ENCODE data around the gene NAE1.

Gene NAE1

DNA sequence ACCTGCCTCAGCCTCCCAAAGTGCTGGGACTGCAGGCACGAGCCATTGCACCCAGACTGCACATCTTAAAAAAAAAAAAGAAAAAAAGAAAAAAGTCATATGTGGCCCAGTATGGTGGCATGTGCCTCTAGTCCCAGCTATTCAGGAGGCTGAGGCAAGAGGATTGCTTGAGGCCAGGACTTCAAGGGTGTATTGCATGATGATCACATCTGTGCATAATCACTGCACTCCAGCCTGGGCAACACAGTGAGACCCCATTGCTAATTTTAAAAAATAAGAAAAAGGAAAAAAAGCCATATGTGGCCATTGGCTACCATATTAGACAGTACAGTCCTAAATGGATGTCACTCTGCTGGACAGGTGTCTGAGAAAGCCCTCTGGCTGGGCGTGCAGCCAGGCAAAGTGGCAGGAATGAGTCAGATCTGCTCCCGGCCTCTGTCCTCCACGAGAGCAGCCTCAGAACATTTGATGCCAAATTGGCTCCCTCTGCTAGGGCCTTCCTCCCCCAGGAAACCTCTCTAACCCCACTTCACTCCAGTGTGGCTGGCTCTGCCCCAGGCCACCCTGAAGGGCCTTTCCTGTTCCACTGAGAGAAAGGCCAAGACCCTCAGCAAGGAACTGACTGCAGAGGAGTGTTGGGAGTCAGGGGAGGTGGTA, 28.1 kb upstream of the NAE1 start:
- H3K4me3 Mint-ChIP-seq = no peak overlapping the region
- no peaks in the 10 kb centered on the region for H3K27me3 Mint-ChIP-seq
- ATAC-seq (replicated peaks; ENCODE audit: extremely low read depth, poor library complexity, severe bottlenecking) (no peak), DNase-seq (ENCODE audit: low spot score in 2 of 2) (no peak)
- no peaks in the 10 kb centered on the region for H3K4me1 Mint-ChIP-seq
- no peak overlapping the region for H3K27ac Mint-ChIP-seq (ENCODE audit: low read depth)
- H3K9me3 Mint-ChIP-seq = no peaks in the 10 kb centered on the region
- H3K36me3 Mint-ChIP-seq (ENCODE audit: insufficient read depth) = no peaks in the 10 kb centered on the region

DNA sequence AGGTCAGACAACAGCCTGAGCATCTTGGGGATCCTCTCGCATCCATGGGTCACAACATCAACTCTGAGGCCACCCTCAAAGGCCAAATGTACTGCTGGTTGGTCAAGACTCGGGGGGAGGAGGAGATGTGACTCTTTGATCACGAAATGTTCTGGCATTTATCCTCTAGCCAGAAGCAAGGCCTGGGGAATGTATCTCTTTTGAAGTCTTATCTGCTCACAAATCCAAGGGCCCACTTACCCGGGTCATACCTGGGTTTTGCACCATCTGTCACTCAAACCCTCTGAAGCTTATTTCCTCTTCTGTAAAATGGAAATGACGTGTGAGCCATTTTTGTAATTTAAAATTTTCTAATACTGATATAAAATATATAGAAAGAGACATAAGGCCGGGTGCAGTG, 26.7 kb upstream of the NAE1 start:
- Mint-ChIP-seq H3K36me3 (ENCODE audit: insufficient read depth) (no peaks in the 10 kb centered on the region), H3K4me1 (no peaks in the 10 kb centered on the region)

DNA sequence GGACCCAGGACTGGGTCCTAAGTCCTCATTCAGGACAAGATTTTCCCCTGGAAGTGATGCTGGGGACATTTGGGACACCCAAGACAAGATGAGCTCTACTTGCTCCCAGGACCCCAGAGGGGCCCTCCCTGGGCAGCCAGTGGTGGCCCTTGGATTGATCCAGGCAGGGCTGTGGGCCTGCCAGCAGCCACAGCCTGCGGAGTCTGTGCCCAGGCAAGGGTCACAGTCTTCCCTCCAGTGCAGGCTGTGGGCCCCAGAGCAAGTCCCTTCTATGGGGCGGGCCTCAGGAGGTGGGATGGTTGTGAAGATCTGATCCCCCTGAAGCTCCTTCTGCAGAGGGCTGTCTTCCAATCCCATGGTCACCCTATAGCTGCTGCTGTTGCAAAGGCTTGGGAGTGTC, 26.0 kb upstream of the NAE1 start:
- Mint-ChIP-seq H3K4me3 (no peak overlapping the region), H3K36me3 (ENCODE audit: insufficient read depth) (no peaks in the 10 kb centered on the region), H3K27me3 (no peaks in the 10 kb centered on the region), H3K4me1 (no peaks in the 10 kb centered on the region), H3K27ac (ENCODE audit: low read depth) (no peak overlapping the region), H3K9me3 (no peaks in the 10 kb centered on the region)
- ATAC-seq (replicated peaks; ENCODE audit: extremely low read depth, poor library complexity, severe bottlenecking) (no peak), DNase-seq (ENCODE audit: low spot score in 2 of 2) (no peak)

More for the DNA sequence above, 26.7 kb upstream of the NAE1 start:
- DNase-seq (ENCODE audit: low spot score in 2 of 2) (no peak), ATAC-seq (replicated peaks; ENCODE audit: extremely low read depth, poor library complexity, severe bottlenecking) (no peak)
- H3K4me3 Mint-ChIP-seq = no peak overlapping the region
- no peaks in the 10 kb centered on the region for H3K27me3 Mint-ChIP-seq
- H3K9me3 Mint-ChIP-seq = no peaks in the 10 kb centered on the region
- no peak overlapping the region for H3K27ac Mint-ChIP-seq (ENCODE audit: low read depth)

DNA sequence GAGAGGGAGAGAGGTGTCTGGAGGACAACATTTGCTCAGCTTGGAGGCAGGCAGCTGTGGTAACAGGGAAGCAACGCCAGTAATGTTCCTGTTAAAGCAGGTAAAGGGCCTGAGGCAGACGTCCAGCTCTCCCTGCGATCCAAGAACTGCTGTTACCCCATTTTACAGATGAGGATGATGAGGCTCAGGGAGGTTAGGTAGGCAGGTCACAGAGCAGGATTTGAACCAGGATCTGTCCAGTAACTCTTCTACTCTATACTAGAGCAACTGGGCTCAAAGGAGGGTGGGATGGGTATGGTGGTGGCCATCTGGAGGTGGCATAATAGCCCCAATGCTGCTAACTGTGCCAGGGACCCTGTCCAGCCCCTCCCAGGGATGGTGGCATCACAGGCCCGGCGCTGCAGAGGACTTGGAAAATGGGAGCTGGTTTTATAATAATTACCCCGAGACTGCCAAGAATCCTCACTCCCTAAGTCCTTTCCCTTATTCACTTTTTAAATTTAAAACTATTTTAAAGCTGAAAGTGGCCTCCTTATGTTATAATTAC, 25.5 kb upstream of the NAE1 start:
- Mint-ChIP-seq H3K27ac (ENCODE audit: low read depth) (no peak overlapping the region), H3K4me1 (no peaks in the 10 kb centered on the region), H3K4me3 (no peak overlapping the region), H3K27me3 (no peaks in the 10 kb centered on the region), H3K36me3 (ENCODE audit: insufficient read depth) (no peaks in the 10 kb centered on the region), H3K9me3 (no peaks in the 10 kb centered on the region)
- DNase-seq (ENCODE audit: low spot score in 2 of 2) (no peak), ATAC-seq (replicated peaks; ENCODE audit: extremely low read depth, poor library complexity, severe bottlenecking) (no peak)

DNA sequence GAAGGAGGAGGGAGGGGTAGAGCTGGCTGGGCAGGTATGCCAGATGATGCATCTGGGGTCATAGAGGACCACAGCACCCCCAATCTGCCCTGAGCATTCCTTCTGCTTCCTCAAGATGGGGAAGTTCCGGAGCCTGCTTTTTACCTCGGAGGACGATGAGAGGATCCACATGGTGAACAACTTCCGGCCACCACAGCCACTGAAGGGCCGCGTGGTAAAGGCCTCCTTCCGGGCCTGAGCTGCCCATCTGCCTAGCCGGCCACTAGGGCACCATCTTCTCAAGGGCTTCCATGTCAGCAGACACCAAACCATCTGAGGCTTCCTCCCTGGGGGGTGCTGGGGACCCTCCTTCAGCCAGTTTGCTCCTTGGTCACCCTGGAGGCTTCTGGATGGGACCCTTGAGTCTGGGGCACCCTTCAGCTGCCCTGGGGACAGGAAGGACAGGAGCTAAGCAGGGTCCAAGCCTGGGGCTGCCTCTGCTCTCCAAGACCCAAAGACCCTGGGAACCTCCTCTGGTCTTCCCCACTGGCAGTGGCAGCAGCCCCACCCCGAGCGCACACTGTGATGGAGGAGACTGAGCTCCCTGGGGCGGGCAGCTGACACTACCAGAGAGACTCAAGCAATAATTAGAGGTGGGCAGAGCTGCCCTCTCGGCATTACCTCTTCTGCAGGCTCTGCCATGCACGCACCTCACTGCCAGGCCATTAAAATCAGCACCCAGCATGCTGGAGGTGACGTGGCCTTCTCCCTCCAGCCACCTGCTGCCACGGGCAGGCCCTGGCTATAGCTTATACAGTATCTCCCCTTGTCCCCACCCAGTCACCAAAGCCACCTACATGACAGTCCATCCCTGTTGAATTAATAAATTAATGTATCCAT, 22.7 kb upstream of the NAE1 start:
- H3K4me1 Mint-ChIP-seq = no peaks in the 10 kb centered on the region
- H3K36me3 Mint-ChIP-seq (ENCODE audit: insufficient read depth) = no peaks in the 10 kb centered on the region
- no peak for ATAC-seq (replicated peaks; ENCODE audit: extremely low read depth, poor library complexity, severe bottlenecking)
- no peaks in the 10 kb centered on the region for H3K9me3 Mint-ChIP-seq
- H3K27ac Mint-ChIP-seq (ENCODE audit: low read depth) = no peak overlapping the region
- no peaks in the 10 kb centered on the region for H3K27me3 Mint-ChIP-seq
- H3K4me3 Mint-ChIP-seq = no peak overlapping the region
- no peak for DNase-seq (ENCODE audit: low spot score in 2 of 2)

DNA sequence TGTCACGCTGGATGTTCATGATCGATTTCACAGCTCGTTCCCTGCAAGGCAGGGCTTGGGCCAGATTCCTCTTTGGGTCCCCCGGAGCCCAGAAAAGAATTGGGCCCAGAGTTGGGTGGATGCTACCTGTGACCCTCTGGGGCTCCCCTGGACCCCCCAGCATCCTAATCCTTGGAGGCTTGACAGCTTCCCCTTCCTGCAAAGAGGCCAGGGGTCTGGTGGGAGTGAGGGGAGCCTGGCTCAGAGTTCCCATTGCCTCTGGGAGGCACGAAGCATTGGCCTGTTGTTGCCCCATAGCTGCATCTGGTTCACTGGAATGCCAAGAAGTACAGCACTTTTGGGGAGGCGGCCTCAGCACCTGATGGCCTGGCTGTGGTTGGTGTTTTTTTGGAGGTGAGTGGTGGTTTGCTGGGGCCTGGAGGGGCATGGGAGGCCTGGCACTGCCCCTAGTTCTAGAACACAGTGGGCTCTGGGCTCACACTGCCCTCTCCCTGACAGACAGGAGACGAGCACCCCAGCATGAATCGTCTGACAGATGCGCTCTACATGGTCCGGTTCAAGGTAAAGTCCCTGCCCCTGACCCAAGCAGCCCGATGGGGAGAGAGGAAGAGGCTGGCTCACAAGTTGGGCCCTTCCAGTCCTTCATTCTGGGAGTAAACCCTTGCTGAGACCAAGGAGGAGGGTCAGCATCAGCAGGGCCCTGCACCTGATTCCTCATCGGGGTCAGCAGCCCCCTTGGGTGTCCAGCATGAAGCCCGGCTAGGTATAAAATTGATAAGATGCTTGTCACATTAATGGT, 20.6 kb upstream of the NAE1 start:
- H3K4me1 Mint-ChIP-seq = no peaks in the 10 kb centered on the region
- DNase-seq (ENCODE audit: low spot score in 2 of 2) = no peak
- H3K36me3 Mint-ChIP-seq (ENCODE audit: insufficient read depth) = no peaks in the 10 kb centered on the region
- no peak overlapping the region for H3K27ac Mint-ChIP-seq (ENCODE audit: low read depth)
- H3K9me3 Mint-ChIP-seq = no peaks in the 10 kb centered on the region
- peaks cover 2% of the 10 kb centered on the region for H3K27me3 Mint-ChIP-seq
- no peak overlapping the region for H3K4me3 Mint-ChIP-seq
- ATAC-seq (replicated peaks; ENCODE audit: extremely low read depth, poor library complexity, severe bottlenecking) = no peak

DNA sequence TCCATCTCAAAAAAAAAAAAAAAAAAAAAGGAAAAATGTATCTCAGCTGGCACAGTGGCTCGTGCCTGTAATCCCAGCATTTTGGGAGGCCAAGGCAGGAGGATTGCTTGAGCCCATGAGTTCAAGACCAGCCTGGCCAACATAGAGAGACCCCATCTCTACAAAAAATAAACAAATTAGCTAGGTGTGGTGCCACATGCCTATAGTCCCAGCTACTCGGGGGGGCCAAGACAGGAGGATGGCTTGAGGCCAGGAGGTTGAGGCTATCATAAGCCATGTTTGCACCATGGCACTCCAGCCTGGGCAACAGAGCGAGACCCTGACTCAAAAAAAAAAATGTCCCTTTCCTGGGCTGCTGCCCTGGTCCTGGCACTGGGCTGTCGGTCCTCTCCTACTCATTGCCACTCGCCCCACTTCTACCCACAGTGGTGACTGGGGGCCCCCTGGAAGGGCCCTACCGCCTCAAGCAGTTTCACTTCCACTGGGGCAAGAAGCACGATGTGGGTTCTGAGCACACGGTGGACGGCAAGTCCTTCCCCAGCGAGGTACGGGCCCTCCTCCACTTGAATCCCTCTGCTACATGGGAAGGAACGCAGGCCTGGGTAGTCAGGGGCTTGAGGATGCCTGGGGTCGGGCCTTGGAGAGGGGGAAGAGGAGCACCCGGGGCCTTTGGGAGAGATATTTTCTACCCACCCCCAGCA, 19.5 kb upstream of the NAE1 start:
- DNase-seq (ENCODE audit: low spot score in 2 of 2) = no peak
- Mint-ChIP-seq H3K4me3 (no peak overlapping the region), H3K4me1 (no peaks in the 10 kb centered on the region), H3K27me3 (peaks cover 13% of the 10 kb centered on the region), H3K27ac (ENCODE audit: low read depth) (no peak overlapping the region), H3K36me3 (ENCODE audit: insufficient read depth) (no peaks in the 10 kb centered on the region), H3K9me3 (no peaks in the 10 kb centered on the region)
- no peak for ATAC-seq (replicated peaks; ENCODE audit: extremely low read depth, poor library complexity, severe bottlenecking)

DNA sequence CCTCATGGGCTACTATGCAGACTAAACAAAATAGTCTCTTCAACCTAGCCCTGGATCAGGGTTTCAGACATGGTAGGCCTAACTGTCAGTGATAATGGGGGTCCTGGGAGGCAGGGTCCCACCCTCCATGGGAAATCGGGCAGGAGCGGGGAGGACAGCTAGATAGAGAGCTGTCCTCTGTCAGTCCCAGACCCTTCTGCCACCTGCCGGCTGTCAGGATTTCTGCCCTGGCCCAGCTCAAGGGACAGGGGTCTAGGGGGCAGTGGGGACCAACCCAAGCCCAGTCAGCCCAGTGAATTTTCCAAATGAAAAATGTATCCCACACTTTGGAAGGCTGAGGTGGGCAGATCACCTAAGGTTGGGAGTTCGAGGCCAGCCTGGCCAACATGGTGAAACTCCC, 18.8 kb upstream of the NAE1 start:
- H3K36me3 Mint-ChIP-seq (ENCODE audit: insufficient read depth) = no peaks in the 10 kb centered on the region
- H3K27ac Mint-ChIP-seq (ENCODE audit: low read depth) = no peak overlapping the region
- no peaks in the 10 kb centered on the region for H3K4me1 Mint-ChIP-seq
- H3K9me3 Mint-ChIP-seq = no peaks in the 10 kb centered on the region
- ATAC-seq (replicated peaks; ENCODE audit: extremely low read depth, poor library complexity, severe bottlenecking) (no peak), DNase-seq (ENCODE audit: low spot score in 2 of 2) (no peak)
- peaks cover 20% of the 10 kb centered on the region for H3K27me3 Mint-ChIP-seq
- no peak overlapping the region for H3K4me3 Mint-ChIP-seq

DNA sequence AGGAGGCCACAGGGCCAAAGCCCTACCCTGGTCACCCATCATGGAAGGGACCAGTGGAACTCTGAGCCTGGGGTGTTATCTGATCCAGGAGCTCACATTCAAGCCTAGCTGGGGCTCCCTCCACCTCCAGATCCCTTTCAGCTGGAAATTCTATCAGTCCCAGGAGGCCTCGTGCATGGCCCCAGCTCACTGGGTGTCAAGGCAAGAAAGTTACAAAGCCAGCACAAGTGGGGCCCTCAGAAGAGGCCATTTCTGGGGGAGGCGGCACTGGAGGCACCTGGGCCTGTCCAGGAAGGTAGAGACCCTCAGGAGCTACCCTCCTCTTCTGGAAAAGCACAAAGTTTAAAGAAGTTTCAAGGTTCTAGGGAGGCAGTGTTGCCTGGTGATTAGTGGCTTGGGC, 18.2 kb upstream of the NAE1 start:
- H3K4me3 Mint-ChIP-seq = no peak overlapping the region
- no peaks in the 10 kb centered on the region for H3K36me3 Mint-ChIP-seq (ENCODE audit: insufficient read depth)
- no peak overlapping the region for H3K27ac Mint-ChIP-seq (ENCODE audit: low read depth)
- peaks cover 2% of the 10 kb centered on the region for H3K4me1 Mint-ChIP-seq
- ATAC-seq (replicated peaks; ENCODE audit: extremely low read depth, poor library complexity, severe bottlenecking) = no peak
- H3K27me3 Mint-ChIP-seq = peaks cover 23% of the 10 kb centered on the region
- DNase-seq (ENCODE audit: low spot score in 2 of 2) = no peak
- no peaks in the 10 kb centered on the region for H3K9me3 Mint-ChIP-seq

DNA sequence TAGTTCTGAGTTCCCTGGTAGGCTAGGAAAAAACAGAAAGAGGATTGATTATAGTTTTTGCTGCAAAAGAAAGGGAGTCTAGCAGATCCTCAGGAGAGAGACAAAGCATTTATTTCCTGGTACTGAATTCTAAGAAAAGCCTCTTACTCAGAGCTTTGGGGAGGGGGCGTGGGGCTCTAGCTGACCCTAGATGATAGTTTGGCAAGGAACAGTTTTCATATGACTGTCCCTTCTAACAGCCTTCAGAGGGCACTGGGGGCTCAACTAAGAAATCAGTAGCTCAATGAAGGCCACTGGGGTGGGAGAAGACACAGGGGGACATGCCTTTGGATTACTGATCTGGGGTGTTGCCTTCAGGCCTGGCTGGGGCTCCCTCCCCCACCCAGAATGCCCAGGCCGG, 17.4 kb upstream of the NAE1 start:
- peaks cover 32% of the 10 kb centered on the region for H3K27me3 Mint-ChIP-seq
- DNase-seq (ENCODE audit: low spot score in 2 of 2) (no peak), ATAC-seq (replicated peaks; ENCODE audit: extremely low read depth, poor library complexity, severe bottlenecking) (no peak)
- no peak overlapping the region for H3K27ac Mint-ChIP-seq (ENCODE audit: low read depth)
- H3K4me1 Mint-ChIP-seq = peaks cover 5% of the 10 kb centered on the region
- H3K9me3 Mint-ChIP-seq = no peaks in the 10 kb centered on the region
- H3K4me3 Mint-ChIP-seq = no peak overlapping the region
- H3K36me3 Mint-ChIP-seq (ENCODE audit: insufficient read depth) = no peaks in the 10 kb centered on the region

DNA sequence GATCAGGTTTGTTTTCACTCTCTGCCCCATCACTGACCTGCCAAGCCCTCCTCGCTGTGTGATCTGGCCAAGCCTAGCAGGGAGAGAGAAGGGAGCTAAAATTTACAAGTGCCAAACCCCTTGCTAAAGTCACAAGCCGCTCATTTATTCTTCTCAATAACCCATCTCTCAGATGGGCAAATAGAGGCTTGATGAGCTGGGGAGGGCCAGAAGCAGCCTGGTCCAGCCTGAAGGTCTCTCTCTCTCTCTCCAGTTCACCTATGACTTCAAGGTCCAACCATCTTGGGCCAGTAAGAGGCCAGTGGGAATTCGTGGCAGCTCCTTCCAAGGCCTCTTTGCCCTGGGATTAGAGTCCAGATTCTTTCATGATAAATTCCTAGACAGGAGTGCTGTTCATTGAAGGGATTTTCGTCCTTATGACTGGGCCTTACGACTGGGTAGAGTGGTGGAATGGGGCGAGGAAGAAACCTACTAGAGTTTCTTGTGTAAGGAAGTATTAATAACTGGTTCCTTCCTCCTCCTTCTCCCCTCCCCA, 16.8 kb upstream of the NAE1 start:
- Mint-ChIP-seq H3K27ac (ENCODE audit: low read depth) (no peak overlapping the region), H3K4me3 (no peak overlapping the region), H3K9me3 (no peaks in the 10 kb centered on the region), H3K36me3 (ENCODE audit: insufficient read depth) (no peaks in the 10 kb centered on the region), H3K4me1 (peaks cover 5% of the 10 kb centered on the region), H3K27me3 (peaks cover 38% of the 10 kb centered on the region)
- ATAC-seq (replicated peaks; ENCODE audit: extremely low read depth, poor library complexity, severe bottlenecking) (no peak), DNase-seq (ENCODE audit: low spot score in 2 of 2) (no peak)

DNA sequence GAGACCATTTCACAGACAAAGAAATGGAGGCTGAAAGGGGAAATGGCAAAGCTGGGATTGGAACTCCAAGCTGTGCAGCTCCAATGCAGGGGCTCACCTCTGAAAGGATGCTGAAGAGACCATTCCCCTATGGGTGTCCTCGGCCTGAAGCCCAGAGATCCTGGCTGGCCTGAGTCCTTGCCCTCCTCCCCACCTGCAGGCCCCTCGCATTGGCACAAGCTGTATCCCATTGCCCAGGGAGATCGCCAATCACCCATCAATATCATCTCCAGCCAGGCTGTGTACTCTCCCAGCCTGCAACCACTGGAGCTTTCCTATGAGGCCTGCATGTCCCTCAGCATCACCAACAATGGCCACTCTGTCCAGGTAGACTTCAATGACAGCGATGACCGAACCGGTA, 16.1 kb upstream of the NAE1 start:
- ATAC-seq (replicated peaks; ENCODE audit: extremely low read depth, poor library complexity, severe bottlenecking) (no peak), DNase-seq (ENCODE audit: low spot score in 2 of 2) (no peak)
- Mint-ChIP-seq H3K4me1 (peaks cover 5% of the 10 kb centered on the region), H3K4me3 (no peak overlapping the region), H3K27ac (ENCODE audit: low read depth) (no peak overlapping the region), H3K27me3 (peaks cover 41% of the 10 kb centered on the region), H3K36me3 (ENCODE audit: insufficient read depth) (no peaks in the 10 kb centered on the region), H3K9me3 (no peaks in the 10 kb centered on the region)
